HAP-1 (cell line): Measurements from ENCODE around the gene PRKAR2B.
A peak's percentile ranks its signal among the peaks of the same experiment; 100 is the strongest.

ENCODE experiments used
- DNase-seq, 2 experiments: peaks; one replicate each; pipeline ENCODE4 v3.0.0-alpha.2; 2016 to 2020; ENCODE audit warnings: low spot score in 2 of 2
- H3K27me3 ChIP-seq: fragments of 250-450 bp; sonication (Bioruptor Pico); 2 replicates; pipeline ENCODE4 v1.5.1; 2020; ENCODE audit warnings: low read depth, mild to moderate bottlenecking, moderate library complexity
- H3K36me3 ChIP-seq: fragments of 250-450 bp; sonication (Bioruptor Pico); replicated peaks from 2 replicates; pipeline ENCODE4 v1.5.1; 2020; ENCODE audit warnings: mild to moderate bottlenecking
- H3K4me1 ChIP-seq: fragments of 250-450 bp; sonication (Bioruptor Pico); 2 replicates; pipeline ENCODE4 v1.5.1; 2020; ENCODE audit warnings: mild to moderate bottlenecking
- H3K4me3 ChIP-seq: fragments of 250-450 bp; sonication (Bioruptor Pico); 2 replicates; pipeline ENCODE4 v1.5.1; 2020; ENCODE audit warnings: mild to moderate bottlenecking, moderate library complexity
- H3K9me3 ChIP-seq: fragments of 250-450 bp; sonication (Bioruptor Pico); 2 replicates; pipeline ENCODE4 v1.5.1; 2020; ENCODE audit warnings: mild to moderate bottlenecking, moderate library complexity
- in situ Hi-C: fragments of 300-500 bp; cut with MboI; formaldehyde crosslinking; loops from 3 replicates; pipeline ENCODE4 v1.14.3; 2020; ENCODE audit warnings: low sequenced_read_pairs, inconsistent platforms, mixed read lengths

The PRKAR2B gene

DNA sequence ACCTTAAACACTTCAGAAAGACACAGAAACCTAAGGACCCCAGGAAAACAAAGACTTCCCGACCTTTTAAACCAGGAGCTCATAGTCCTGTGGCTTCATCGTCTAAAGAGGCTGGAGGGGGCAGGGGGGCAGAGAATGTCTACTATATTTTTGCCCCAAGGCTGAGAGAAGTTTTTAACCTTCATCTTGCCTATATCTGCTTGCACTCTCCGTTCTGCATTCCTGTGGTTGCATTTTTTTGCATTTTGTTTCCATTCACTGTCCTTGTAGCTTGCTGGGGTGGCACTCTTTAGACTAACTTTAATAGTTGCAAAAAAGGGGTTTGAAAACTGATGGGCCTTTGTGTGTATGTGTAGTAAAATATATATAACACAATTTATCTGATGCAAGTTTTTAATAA lies 23.7 kb downstream of the PRKAR2B start:
- no peaks in the 10 kb centered on the region for H3K9me3 ChIP-seq
- in situ Hi-C loops: no loop called here
- H3K36me3 ChIP-seq: no peaks in the 10 kb centered on the region
- no peaks in the 10 kb centered on the region for H3K27me3 ChIP-seq
- no peak for DNase-seq
- H3K4me1 ChIP-seq: 0 out of 2 replicates have a peak, but pooled peaks cover 2% of the 10 kb centered on the region
- H3K4me3 ChIP-seq: no peak overlapping the region

GRCh38 chr7:107069457-107069856 lies 25.0 kb downstream of the PRKAR2B start:
- H3K27me3 ChIP-seq: no peaks in the 10 kb centered on the region
- H3K36me3 ChIP-seq: no peaks in the 10 kb centered on the region
- DNase-seq: no peak
- no peak overlapping the region for H3K4me3 ChIP-seq
- no peaks in the 10 kb centered on the region for H3K9me3 ChIP-seq
- H3K4me1 ChIP-seq: 0 out of 2 replicates have a peak, but pooled peaks cover 2% of the 10 kb centered on the region
- in situ Hi-C loops: no loop called here

DNA sequence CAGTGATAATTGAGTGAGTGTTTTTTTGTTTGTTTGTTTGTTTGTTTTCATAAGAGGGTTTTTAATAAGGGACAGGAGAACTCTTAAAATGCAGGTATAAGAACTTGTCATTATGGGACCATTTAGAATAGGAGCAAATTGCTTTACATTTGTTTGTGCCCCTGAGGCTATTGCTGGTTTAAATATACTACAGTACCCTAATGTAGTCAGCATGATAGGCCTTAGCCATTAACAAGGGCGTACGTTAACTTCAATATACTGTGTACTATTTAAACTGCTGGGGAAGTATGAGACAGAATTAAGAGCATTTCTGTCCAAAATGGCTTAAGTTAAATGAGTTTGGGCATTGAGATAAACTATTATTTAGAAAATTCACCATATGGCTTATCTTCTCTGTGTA lies 26.2 kb downstream of the PRKAR2B start:
- Histone ChIP-seq H3K36me3 (no peaks in the 10 kb centered on the region), H3K9me3 (no peaks in the 10 kb centered on the region), H3K4me1 (0 out of 2 replicates have a peak, but pooled peaks cover 2% of the 10 kb centered on the region), H3K4me3 (no peak overlapping the region), H3K27me3 (no peaks in the 10 kb centered on the region)
- in situ Hi-C loops: no loop called here
- no peak for DNase-seq

DNA sequence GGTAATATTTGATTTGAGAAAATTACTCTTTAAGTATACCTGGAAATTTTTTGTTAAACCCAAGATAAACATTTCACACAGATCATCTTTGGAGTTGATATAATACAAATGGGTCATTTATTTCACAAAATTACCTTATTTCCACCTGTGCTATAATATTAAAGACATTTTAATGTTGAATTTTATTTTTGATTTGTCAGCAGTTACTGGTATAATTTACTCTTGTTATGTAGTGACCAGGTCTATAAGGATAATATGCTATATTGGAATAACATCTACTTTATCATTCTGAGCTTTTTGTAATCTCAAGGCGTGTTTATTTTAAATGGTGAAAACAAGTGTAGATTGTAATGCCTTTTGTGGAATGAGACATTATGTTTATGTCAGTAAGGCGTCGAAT lies 26.6 kb downstream of the PRKAR2B start:
- no peaks in the 10 kb centered on the region for H3K36me3 ChIP-seq
- in situ Hi-C loops: no loop called here
- no peak for DNase-seq
- 0 out of 2 replicates have a peak, but pooled peaks cover 2% of the 10 kb centered on the region for H3K4me1 ChIP-seq
- no peak overlapping the region for H3K4me3 ChIP-seq
- H3K27me3 ChIP-seq: no peaks in the 10 kb centered on the region
- H3K9me3 ChIP-seq: no peaks in the 10 kb centered on the region

- H3K36me3 ChIP-seq: no peaks in the 10 kb centered on the region
- DNase-seq: no peak
- H3K27me3 ChIP-seq: no peaks in the 10 kb centered on the region
- H3K4me1 ChIP-seq: 0 out of 2 replicates have a peak, but pooled peaks cover 2% of the 10 kb centered on the region
- in situ Hi-C loops: no loop called here
- H3K4me3 ChIP-seq: no peak overlapping the region
- H3K9me3 ChIP-seq: no peaks in the 10 kb centered on the region
Measured at GRCh38 chr7:107072133-107072532, 27.6 kb downstream of the PRKAR2B start.

GRCh38 chr7:107075863-107076574 lies 31.5 kb downstream of the PRKAR2B start:
- no peak overlapping the region for H3K4me3 ChIP-seq
- in situ Hi-C loops: no loop called here
- H3K36me3 ChIP-seq: no peaks in the 10 kb centered on the region
- no peaks in the 10 kb centered on the region for H3K4me1 ChIP-seq
- H3K27me3 ChIP-seq: no peaks in the 10 kb centered on the region
- no peaks in the 10 kb centered on the region for H3K9me3 ChIP-seq
- no peak for DNase-seq

GRCh38 chr7:107076781-107077698 lies 32.5 kb downstream of the PRKAR2B start:
- in situ Hi-C loops: no loop called here
- Histone ChIP-seq H3K4me1 (no peaks in the 10 kb centered on the region), H3K9me3 (no peaks in the 10 kb centered on the region), H3K36me3 (no peaks in the 10 kb centered on the region), H3K27me3 (no peaks in the 10 kb centered on the region), H3K4me3 (no peak overlapping the region)
- no peak for DNase-seq

DNA sequence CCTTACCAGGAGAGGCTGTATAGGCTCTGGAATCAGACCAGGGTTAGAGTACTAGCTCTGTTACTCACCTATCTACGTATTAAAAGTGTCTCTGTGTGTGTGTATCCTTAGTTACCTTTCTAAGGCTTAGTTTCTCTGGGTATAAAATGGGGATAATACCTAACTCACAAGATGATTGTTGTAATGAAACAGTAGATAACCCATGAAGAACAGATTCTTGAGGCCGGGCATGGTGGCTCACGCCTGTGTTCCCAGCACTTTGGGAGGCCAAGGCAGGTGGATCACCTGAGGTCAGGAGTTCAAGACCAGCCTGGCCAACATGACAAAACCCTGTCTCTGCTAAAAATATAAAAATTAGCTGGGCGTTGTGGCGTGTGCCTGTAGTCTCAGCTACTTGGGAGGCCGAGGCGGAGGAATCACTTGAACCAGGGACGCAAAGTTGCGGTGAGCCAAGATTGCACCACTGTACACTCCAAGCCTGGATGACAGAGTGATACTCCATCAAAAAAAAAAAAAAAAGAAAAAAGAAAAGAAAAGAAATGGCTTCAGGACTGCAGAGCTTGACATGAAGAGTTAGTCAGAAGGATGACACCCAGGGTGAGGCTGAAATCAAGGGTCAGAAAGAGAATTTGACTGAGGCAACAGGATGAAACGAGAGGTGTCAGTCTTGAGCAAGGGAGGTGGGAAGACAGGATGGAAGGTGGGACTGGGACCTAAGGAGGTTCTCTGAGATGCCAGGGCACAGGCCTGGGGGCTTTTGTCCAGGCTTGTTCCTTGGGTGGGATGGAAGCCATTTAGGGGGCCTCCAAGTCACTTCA lies 33.4 kb downstream of the PRKAR2B start:
- Histone ChIP-seq H3K4me1 (no peaks in the 10 kb centered on the region), H3K36me3 (no peaks in the 10 kb centered on the region), H3K4me3 (no peak overlapping the region), H3K27me3 (no peaks in the 10 kb centered on the region), H3K9me3 (no peaks in the 10 kb centered on the region)
- in situ Hi-C loops: no loop called here
- DNase-seq: no peak

DNA sequence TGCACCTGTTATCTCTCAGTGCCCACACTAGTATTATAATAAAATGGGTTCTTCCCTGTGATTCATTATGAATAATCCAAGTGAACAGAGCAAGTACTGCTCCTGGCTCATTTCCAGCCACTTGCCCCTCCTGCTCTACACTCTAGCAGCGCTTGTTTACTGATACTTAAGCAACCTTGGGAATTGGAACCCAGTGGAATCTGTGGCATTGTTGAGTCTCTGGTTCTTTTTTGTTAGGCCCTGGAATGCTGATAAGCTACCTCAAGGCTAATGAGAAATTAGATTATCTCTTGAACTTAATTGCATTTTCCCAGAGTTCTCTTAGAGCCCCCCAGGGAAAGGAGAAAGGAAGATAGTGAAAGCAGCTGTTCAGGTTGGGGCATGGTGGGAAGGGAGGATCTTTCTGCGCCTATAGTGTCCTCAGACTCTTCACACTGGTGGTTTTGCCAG lies 34.0 kb downstream of the PRKAR2B start:
- Histone ChIP-seq H3K4me1 (no peaks in the 10 kb centered on the region), H3K9me3 (no peaks in the 10 kb centered on the region), H3K27me3 (no peaks in the 10 kb centered on the region), H3K4me3 (no peak overlapping the region), H3K36me3 (no peaks in the 10 kb centered on the region)
- in situ Hi-C loops: no loop called here
- peak in 1 of 2 experiments; percentile 24 for DNase-seq

- Histone ChIP-seq H3K4me3 (no peak overlapping the region), H3K36me3 (no peaks in the 10 kb centered on the region), H3K27me3 (no peaks in the 10 kb centered on the region), H3K9me3 (no peaks in the 10 kb centered on the region), H3K4me1 (no peaks in the 10 kb centered on the region)
- no peak for DNase-seq
- in situ Hi-C loops: no loop called here
Measured at GRCh38 chr7:107079212-107079940, 34.9 kb downstream of the PRKAR2B start.

- no peak for DNase-seq
- in situ Hi-C loops: no loop called here
- no peaks in the 10 kb centered on the region for H3K9me3 ChIP-seq
- H3K36me3 ChIP-seq: no peaks in the 10 kb centered on the region
- no peaks in the 10 kb centered on the region for H3K4me1 ChIP-seq
- H3K4me3 ChIP-seq: no peak overlapping the region
- no peaks in the 10 kb centered on the region for H3K27me3 ChIP-seq
Measured at GRCh38 chr7:107080099-107080505, 35.6 kb downstream of the PRKAR2B start.

DNA sequence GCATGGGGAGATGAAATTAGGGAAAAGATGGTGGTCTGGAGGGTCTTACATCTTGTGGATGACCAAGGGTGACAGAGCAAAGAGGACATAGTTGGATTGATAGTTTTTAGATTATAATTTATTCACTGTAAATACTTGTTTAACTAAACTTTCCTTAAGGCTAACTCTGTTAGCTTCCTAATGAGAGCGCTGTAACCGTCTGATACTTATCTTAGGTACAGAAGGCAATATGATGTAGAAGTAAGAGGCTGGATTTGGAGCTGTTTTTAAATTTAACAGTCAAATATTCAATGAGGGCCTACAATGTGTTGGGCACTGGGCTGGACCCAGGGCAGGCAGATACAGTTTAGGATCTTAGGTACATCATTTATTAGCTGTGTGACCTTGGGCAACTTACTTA lies 36.0 kb downstream of the PRKAR2B start:
- Histone ChIP-seq H3K9me3 (no peaks in the 10 kb centered on the region), H3K4me1 (no peaks in the 10 kb centered on the region), H3K4me3 (no peak overlapping the region), H3K36me3 (no peaks in the 10 kb centered on the region), H3K27me3 (no peaks in the 10 kb centered on the region)
- no peak for DNase-seq
- in situ Hi-C loops: no loop called here

GRCh38 chr7:107085180-107085579 lies 40.7 kb downstream of the PRKAR2B start:
- no peaks in the 10 kb centered on the region for H3K9me3 ChIP-seq
- in situ Hi-C loops: no loop called here
- H3K4me3 ChIP-seq: no peak overlapping the region
- no peaks in the 10 kb centered on the region; the same call in 1 of the 2 replicates for H3K4me1 ChIP-seq
- H3K36me3 ChIP-seq: no peaks in the 10 kb centered on the region
- DNase-seq: no peak
- no peaks in the 10 kb centered on the region for H3K27me3 ChIP-seq
